Trophoblast cell (in vitro differentiated cells and primary cell): ENCODE data around the gene TXK.

Source experiments
- DNase-seq, 2 donors: peaks; one replicate each; pipeline ENCODE4 v3.0.0-alpha.2; 2016
- H2AFZ ChIP-seq: 2 replicates; pipeline ENCODE4 v1.6.1; 2013; ENCODE audit warnings: low read length, moderate library complexity, mild to moderate bottlenecking; ENCODE audit not compliant: insufficient read depth, poor library complexity
- H2AK5ac ChIP-seq: 2 replicates; pipeline ENCODE4 v1.6.1; 2013; ENCODE audit warnings: mild to moderate bottlenecking, low read length
- H2BK120ac ChIP-seq: 2 replicates; pipeline ENCODE4 v1.6.1; 2013; ENCODE audit warnings: low read length, mild to moderate bottlenecking, moderate library complexity; ENCODE audit not compliant: insufficient read depth, poor library complexity
- H2BK12ac ChIP-seq: 2 replicates; pipeline ENCODE4 v1.6.1; 2013; ENCODE audit warnings: mild to moderate bottlenecking, low read length, moderate library complexity
- H2BK5ac ChIP-seq: 2 replicates; pipeline ENCODE4 v1.6.1; 2013; ENCODE audit warnings: low read length, low read depth, moderate library complexity, mild to moderate bottlenecking; ENCODE audit not compliant: poor library complexity
- H3K14ac ChIP-seq: 2 replicates; pipeline ENCODE4 v1.6.1; 2013; ENCODE audit warnings: mild to moderate bottlenecking, low read length
- H3K18ac ChIP-seq: 2 replicates; pipeline ENCODE4 v1.6.1; 2013; ENCODE audit warnings: mild to moderate bottlenecking, low read length
- H3K23ac ChIP-seq: 2 replicates; pipeline ENCODE4 v1.6.1; 2013; ENCODE audit warnings: low read length
- H3K27ac ChIP-seq: 2 replicates; pipeline ENCODE4 v1.5.1; 2013; ENCODE audit warnings: low read depth, mild to moderate bottlenecking, inconsistent platforms, low read length, moderate library complexity
- H3K27me3 ChIP-seq: 2 replicates; pipeline ENCODE4 v1.6.1; 2013; ENCODE audit warnings: inconsistent platforms, mild to moderate bottlenecking, low read length, moderate library complexity; ENCODE audit not compliant: insufficient read depth
- H3K36me3 ChIP-seq, 2 experiments: 1 replicate in 1 of 2; 2 replicates in 1 of 2; pipeline ENCODE4 v1.6.1; 2013; ENCODE audit warnings: low read length in 2 of 2, mild to moderate bottlenecking in 2 of 2, moderate library complexity in 1 of 2; ENCODE audit not compliant: insufficient read depth in 2 of 2, control insufficient read depth in 1 of 2
- H3K4ac ChIP-seq: 2 replicates; pipeline ENCODE4 v1.6.1; 2013; ENCODE audit warnings: low read depth, mild to moderate bottlenecking, low read length, moderate library complexity
- H3K4me1 ChIP-seq, 2 experiments: 1 replicate in 1 of 2; 2 replicates in 1 of 2; pipeline ENCODE4 v1.6.1; 2013; ENCODE audit warnings: low read length in 2 of 2, mild to moderate bottlenecking in 2 of 2, moderate library complexity in 1 of 2; ENCODE audit not compliant: insufficient read depth in 2 of 2, control insufficient read depth in 1 of 2
- H3K4me2 ChIP-seq: 2 replicates; pipeline ENCODE4 v1.6.1; 2013; ENCODE audit warnings: inconsistent platforms, mild to moderate bottlenecking, low read length, moderate library complexity
- H3K4me3 ChIP-seq: 2 replicates; pipeline ENCODE4 v1.5.1; 2013; ENCODE audit warnings: mild to moderate bottlenecking, low read depth, low read length, inconsistent platforms
- H3K79me1 ChIP-seq: one replicate; pipeline ENCODE4 v1.6.1; 2013; ENCODE audit warnings: low read length
- H3K79me2 ChIP-seq: 2 replicates; pipeline ENCODE4 v1.6.1; 2013; ENCODE audit warnings: low read length, mild to moderate bottlenecking; ENCODE audit not compliant: control insufficient read depth, insufficient read depth, poor library complexity
- H3K9ac ChIP-seq: 2 replicates; pipeline ENCODE4 v1.6.1; 2013; ENCODE audit warnings: mild to moderate bottlenecking, low read length
- H3K9me3 ChIP-seq: 2 replicates; pipeline ENCODE4 v1.6.1; 2013; ENCODE audit warnings: low read depth, mild to moderate bottlenecking, control low read depth, inconsistent platforms, low read length; ENCODE audit not compliant: insufficient read depth
- H4K12ac ChIP-seq: 2 replicates; pipeline ENCODE4 v1.6.1; 2013; ENCODE audit warnings: low read depth, mild to moderate bottlenecking, low read length, moderate library complexity
- H4K8ac ChIP-seq: 2 replicates; pipeline ENCODE4 v1.6.1; 2013; ENCODE audit warnings: low read depth, mild to moderate bottlenecking, low read length, moderate library complexity
- H4K91ac ChIP-seq: one replicate; pipeline ENCODE4 v1.6.1; 2013; ENCODE audit warnings: low read depth, mild to moderate bottlenecking, low read length, moderate library complexity
- WGBS: extraction: QIAGEN DNeasy Blood & Tissue Kit; methylation state at CpG from one replicate; pipeline ENCODE4 v1.1.7; 2013; ENCODE audit warnings: missing lambda C conversion rate; ENCODE audit not compliant: insufficient read length, insufficient coverage; ENCODE audit errors: extremely low coverage; 5-methylcytosine and 5-hydroxymethylcytosine counted together

Gene TXK

DNA sequence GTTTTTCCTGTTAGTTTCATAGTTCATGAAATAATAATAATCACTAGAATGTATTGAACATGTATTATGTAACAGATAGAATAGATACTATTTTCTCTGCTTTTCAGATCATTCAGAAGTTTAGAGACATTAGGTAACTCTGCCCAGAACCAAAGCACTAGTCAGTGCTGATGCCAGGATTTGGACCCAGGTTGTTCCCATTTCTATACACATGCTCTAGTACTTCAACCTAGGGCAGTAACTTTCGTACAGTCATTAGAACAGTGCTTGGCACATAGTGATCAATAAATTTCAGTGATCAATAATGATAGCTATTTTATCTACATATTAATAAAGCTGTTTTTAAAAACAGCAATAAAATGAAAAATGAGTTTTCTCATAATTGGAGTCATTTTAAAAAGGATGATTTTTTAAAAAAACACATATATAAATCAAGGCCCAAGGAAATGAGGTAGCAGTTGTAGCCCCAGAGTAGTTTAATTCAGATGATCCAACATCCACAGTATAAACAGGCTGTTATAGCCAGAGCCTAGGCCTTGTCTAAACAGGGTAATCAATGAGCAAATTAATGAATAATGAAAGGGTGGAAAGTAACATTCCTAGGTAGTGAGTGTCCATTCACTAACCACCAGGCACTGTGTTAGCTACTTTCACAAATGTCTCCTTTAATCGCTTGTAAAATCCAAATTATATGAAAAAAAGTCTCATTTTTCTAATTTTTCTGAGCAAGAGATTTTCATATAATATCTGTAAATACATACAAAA lies 25.6 kb downstream of the TXK start:
- H3K4me1 ChIP-seq: no peaks in the 10 kb centered on the region
- H2AFZ ChIP-seq: no peak overlapping the region
- no peak overlapping the region for H4K8ac ChIP-seq
- no peak overlapping the region for H2BK5ac ChIP-seq
- no peak overlapping the region for H2BK12ac ChIP-seq
- no CpG with 5 or more reads among the region's 2 CpGs for WGBS
- H3K23ac ChIP-seq: no peak overlapping the region
- H3K36me3 ChIP-seq: no peaks in the 10 kb centered on the region
- DNase-seq: no peak
- H3K27ac ChIP-seq: no peak overlapping the region
- no peak overlapping the region for H3K4ac ChIP-seq
- H3K79me1 ChIP-seq: no peaks in the 10 kb centered on the region
- H3K27me3 ChIP-seq: no peaks in the 10 kb centered on the region
- H3K14ac ChIP-seq: no peak overlapping the region
- no peak overlapping the region for H3K4me2 ChIP-seq
- H3K9ac ChIP-seq: no peak overlapping the region
- H4K91ac ChIP-seq: no peak overlapping the region
- H3K4me3 ChIP-seq: no peak overlapping the region
- H3K79me2 ChIP-seq: no peaks in the 10 kb centered on the region
- H2BK120ac ChIP-seq: no peak overlapping the region
- no peak overlapping the region for H2AK5ac ChIP-seq
- no peak overlapping the region for H3K18ac ChIP-seq
- H4K12ac ChIP-seq: no peak overlapping the region
- H3K9me3 ChIP-seq: no peaks in the 10 kb centered on the region

DNA sequence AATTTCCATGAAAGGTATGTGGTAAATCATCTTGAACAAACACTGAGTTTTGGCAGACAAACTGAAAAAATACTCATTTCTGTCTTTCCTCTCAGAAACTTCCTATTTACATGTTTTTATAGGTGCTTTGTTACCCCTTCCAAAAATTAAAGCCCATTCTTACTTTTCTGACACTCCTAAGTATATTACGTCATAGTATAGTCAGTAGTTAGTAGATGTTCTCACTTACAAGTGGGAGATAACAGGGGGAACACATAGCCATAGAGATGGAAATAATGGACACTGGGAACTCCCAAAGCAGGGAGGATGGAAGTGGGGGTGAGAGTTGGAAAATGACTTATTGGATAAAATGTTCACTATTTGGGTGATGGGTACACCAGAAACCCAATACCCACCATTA lies 28.8 kb downstream of the TXK start:
- H3K14ac ChIP-seq: no peak overlapping the region
- H3K27me3 ChIP-seq: no peaks in the 10 kb centered on the region
- H3K4ac ChIP-seq: no peak overlapping the region
- no peaks in the 10 kb centered on the region for H3K79me1 ChIP-seq
- H3K18ac ChIP-seq: no peak overlapping the region
- no peaks in the 10 kb centered on the region for H3K9me3 ChIP-seq
- DNase-seq: no peak
- no peak overlapping the region for H2BK120ac ChIP-seq
- WGBS: no CpG with 5 or more reads among the region's 1 CpG
- no peaks in the 10 kb centered on the region for H3K79me2 ChIP-seq
- no peak overlapping the region for H3K4me3 ChIP-seq
- no peak overlapping the region for H3K27ac ChIP-seq
- H3K9ac ChIP-seq: no peak overlapping the region
- H3K4me2 ChIP-seq: no peak overlapping the region
- no peak overlapping the region for H2BK5ac ChIP-seq
- H4K8ac ChIP-seq: no peak overlapping the region
- H2AFZ ChIP-seq: no peak overlapping the region
- no peak overlapping the region for H2BK12ac ChIP-seq
- H3K23ac ChIP-seq: no peak overlapping the region
- no peak overlapping the region for H4K12ac ChIP-seq
- H2AK5ac ChIP-seq: no peak overlapping the region
- H3K36me3 ChIP-seq: no peaks in the 10 kb centered on the region
- no peak overlapping the region for H4K91ac ChIP-seq
- H3K4me1 ChIP-seq: no peaks in the 10 kb centered on the region

DNA sequence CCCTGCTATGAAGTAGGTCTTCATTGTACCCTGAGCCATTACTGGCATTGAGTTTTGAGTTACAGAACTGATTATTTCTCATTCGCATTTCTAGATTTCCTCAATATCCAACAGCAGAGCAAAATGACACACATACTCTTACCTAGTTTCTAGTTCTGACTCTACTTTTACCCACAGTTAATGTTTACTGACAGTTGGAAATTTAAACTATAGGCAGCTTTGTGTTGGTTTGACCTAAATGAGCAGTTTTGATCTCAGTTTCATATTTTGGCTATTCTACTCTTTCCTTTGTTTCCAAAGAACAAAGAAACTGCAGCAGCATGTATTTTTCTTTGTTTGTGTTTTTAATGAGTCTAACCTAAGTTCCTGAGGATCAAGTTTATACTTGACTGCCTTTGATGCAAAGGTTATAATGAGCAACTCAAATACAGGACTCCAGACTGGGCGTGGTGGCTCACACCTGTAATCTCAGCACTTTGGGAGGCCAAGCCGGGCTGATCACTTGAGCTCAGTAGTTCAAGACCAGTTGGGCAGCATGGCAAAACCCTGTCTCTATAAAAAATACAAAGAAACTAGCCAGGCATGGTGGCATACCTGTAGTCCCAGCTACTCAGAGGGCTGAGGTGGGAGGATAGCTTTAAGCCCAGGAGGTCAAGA lies 30.4 kb downstream of the TXK start:
- no peaks in the 10 kb centered on the region for H3K79me1 ChIP-seq
- WGBS: no CpG with 5 or more reads among the region's 3 CpGs
- no peaks in the 10 kb centered on the region for H3K36me3 ChIP-seq

DNA sequence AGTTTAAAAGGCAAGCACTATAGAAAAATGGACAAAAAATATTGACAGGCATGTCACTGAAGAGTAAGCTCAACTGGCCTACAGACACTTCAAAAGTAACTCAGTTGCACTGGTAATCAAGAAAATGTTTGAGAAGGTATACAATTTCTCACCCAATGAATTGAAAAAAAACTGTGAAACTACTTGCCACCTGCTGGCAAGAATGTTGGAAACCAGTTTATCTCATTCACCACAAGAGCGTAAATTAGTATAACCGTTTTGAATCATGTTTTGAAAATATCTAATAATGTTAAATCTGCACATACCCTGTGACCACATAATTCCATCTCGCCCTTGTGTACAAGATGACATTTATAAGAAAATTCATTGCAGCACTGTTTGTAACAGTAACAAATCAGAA lies 31.7 kb downstream of the TXK start:
- no peak overlapping the region for H3K18ac ChIP-seq
- no peak overlapping the region for H3K14ac ChIP-seq
- no peak overlapping the region for H3K27ac ChIP-seq
- no peak overlapping the region for H2AK5ac ChIP-seq
- H3K4me2 ChIP-seq: no peak overlapping the region
- no peak overlapping the region for H2BK12ac ChIP-seq
- H3K9ac ChIP-seq: no peak overlapping the region
- H4K12ac ChIP-seq: no peak overlapping the region
- no peaks in the 10 kb centered on the region for H3K79me1 ChIP-seq
- no peak overlapping the region for H3K4ac ChIP-seq
- no peak overlapping the region for H2BK120ac ChIP-seq
- no peak overlapping the region for H2AFZ ChIP-seq
- no peaks in the 10 kb centered on the region for H3K27me3 ChIP-seq
- H4K91ac ChIP-seq: no peak overlapping the region
- no peak overlapping the region for H2BK5ac ChIP-seq
- H4K8ac ChIP-seq: no peak overlapping the region
- DNase-seq: peak in 1 of 2 donors; percentile 64
- no peaks in the 10 kb centered on the region for H3K4me1 ChIP-seq
- H3K4me3 ChIP-seq: no peak overlapping the region
- no CpG with 5 or more reads among the region's 3 CpGs for WGBS
- no peaks in the 10 kb centered on the region for H3K36me3 ChIP-seq
- H3K23ac ChIP-seq: no peak overlapping the region
- no peaks in the 10 kb centered on the region for H3K79me2 ChIP-seq
- no peaks in the 10 kb centered on the region for H3K9me3 ChIP-seq

More for the DNA sequence above, 30.4 kb downstream of the TXK start:
- H3K4ac ChIP-seq: no peak overlapping the region
- H3K23ac ChIP-seq: no peak overlapping the region
- no peak overlapping the region for H3K14ac ChIP-seq
- H3K4me2 ChIP-seq: no peak overlapping the region
- H2BK120ac ChIP-seq: no peak overlapping the region
- H3K79me2 ChIP-seq: no peaks in the 10 kb centered on the region
- no peaks in the 10 kb centered on the region for H3K27me3 ChIP-seq
- no peak overlapping the region for H2AK5ac ChIP-seq
- H2BK5ac ChIP-seq: no peak overlapping the region
- H3K9me3 ChIP-seq: no peaks in the 10 kb centered on the region
- no peak overlapping the region for H2AFZ ChIP-seq
- H4K8ac ChIP-seq: no peak overlapping the region
- DNase-seq: no peak
- H4K12ac ChIP-seq: no peak overlapping the region
- H3K9ac ChIP-seq: no peak overlapping the region
- no peaks in the 10 kb centered on the region for H3K4me1 ChIP-seq
- no peak overlapping the region for H3K27ac ChIP-seq
- H4K91ac ChIP-seq: no peak overlapping the region
- no peak overlapping the region for H2BK12ac ChIP-seq
- no peak overlapping the region for H3K4me3 ChIP-seq
- no peak overlapping the region for H3K18ac ChIP-seq
